Measurements from ENCODE around the gene TAF1D. TPM values are rescaled to one million over a fixed set of nuclear protein-coding genes. Genes with fewer than 3 reads are reported as not detected.

The TAF1D gene
- total and polyA plus RNA-seq, 5 experiments from 2014 or later = 22.3 to 215 (median 25.3) TPM

Small RNA genes lying within 50 kb of the gene (microRNA-seq; reads per million reads assigned to microRNA genes)
- gene MIR1304 (ENCODE audit: borderline microRNAs expressed) = 3.1 reads per million

Other genes starting within 250 kb of the TAF1D start
- under 1 TPM in 1 of 2 experiments, not detected in 1; 0.99 TPM for gene SMCO4, start 198.1 kb downstream of the TAF1D start, total RNA-seq
- 1 to 10 TPM in 1 of 3 donors, under 1 TPM in 1, not detected in 1; 0.99 to 1.8 TPM for gene SMCO4, start 198.1 kb downstream of the TAF1D start, polyA plus RNA-seq
- gene CEP295, start 79.8 kb downstream of the TAF1D start, total RNA-seq = 10 to 100 TPM; 14.9 to 17.8 TPM
- 1 to 10 TPM; 1.1 to 2.0 (median 1.9) TPM for gene CEP295, start 79.8 kb downstream of the TAF1D start, polyA plus RNA-seq
- gene C11orf54, start 177 bp upstream of the TAF1D start, total RNA-seq = 10 to 100 TPM; 45.9 to 49.2 TPM
- gene C11orf54, start 177 bp upstream of the TAF1D start, polyA plus RNA-seq = 10 to 100 TPM; 18.7 to 21.6 (median 19.4) TPM
- gene MED17, start 42.8 kb upstream of the TAF1D start, total RNA-seq = 10 to 100 TPM; 61.7 to 62.2 TPM
- 10 to 100 TPM in 2 of 3 donors, 1 to 10 TPM in 1; 7.7 to 20.0 (median 17.1) TPM for gene MED17, start 42.8 kb upstream of the TAF1D start, polyA plus RNA-seq
- gene VSTM5, start 109.1 kb upstream of the TAF1D start, total RNA-seq = not detected
- not detected for gene VSTM5, start 109.1 kb upstream of the TAF1D start, polyA plus RNA-seq

Measured in naive thymus-derived CD8-positive, alpha-beta T cell (primary cell).